ENCODE measurements around the gene SCUBE2.

GRCh38 chr11:9092072-9092471 lies 673 bp upstream of the SCUBE2 start:
- TF ChIP-seq POLR2AphosphoS5 (IDR thresholded peaks at IDR 0.05) = no peak
- no peak for TF ChIP-seq POLR2A (IDR thresholded peaks at IDR 0.05)
- no peak for TF ChIP-seq CTCF (IDR thresholded peaks at IDR 0.05)
- no peak for TF ChIP-seq EP300 (IDR thresholded peaks at IDR 0.05; ENCODE audit: low read depth)

Data from transverse colon (tissue), 4 donors.